HG02938 (cell line): Measurements from ENCODE around the gene ENTPD1.
"Not testable (repeated sequence)": the region's sequence is repeated elsewhere in the genome, so short reads cannot be mapped to it uniquely, and the experiment has no call there.

Experiments
- ATAC-seq: cut with Tn5 transposase; IDR thresholded peaks from one replicate; pipeline ENCODE4 v1.9.1; 2021; ENCODE audit warnings: mild to moderate bottlenecking, moderate library complexity; ENCODE audit not compliant: unreplicated experiment

ENTPD1 gene

GRCh38 chr10:95792874-95793285, 36.9 kb downstream of the ENTPD1 start:
- ATAC-seq, result no peak

GRCh38 chr10:95793401-95794045, 37.6 kb downstream of the ENTPD1 start:
- no peak for ATAC-seq

GRCh38 chr10:95794195-95794594, 38.2 kb downstream of the ENTPD1 start:
- no peak for ATAC-seq

GRCh38 chr10:95795602-95796001, 39.6 kb downstream of the ENTPD1 start:
- ATAC-seq, result no peak

- no peak for ATAC-seq
Measured at GRCh38 chr10:95796504-95796903, 40.5 kb downstream of the ENTPD1 start.

- ATAC-seq, result no peak
Measured at GRCh38 chr10:95798096-95798855, 42.3 kb downstream of the ENTPD1 start.

- ATAC-seq, result not testable (repeated sequence)
Measured at GRCh38 chr10:95800286-95800685, 44.3 kb downstream of the ENTPD1 start.

GRCh38 chr10:95806687-95807380, 50.9 kb downstream of the ENTPD1 start:
- ATAC-seq, result not testable (repeated sequence)

- not testable (repeated sequence) for ATAC-seq
Measured at GRCh38 chr10:95808705-95809308, 52.8 kb downstream of the ENTPD1 start.

GRCh38 chr10:95809370-95810197, 53.6 kb downstream of the ENTPD1 start:
- ATAC-seq, result no peak

GRCh38 chr10:95810198-95810976, 54.4 kb downstream of the ENTPD1 start:
- ATAC-seq, result no peak

GRCh38 chr10:95813054-95813685, 57.2 kb downstream of the ENTPD1 start:
- ATAC-seq, result no peak

- ATAC-seq, result no peak
Measured at GRCh38 chr10:95814011-95814727, 58.2 kb downstream of the ENTPD1 start.

- ATAC-seq, result no peak
Measured at GRCh38 chr10:95815133-95815532, 59.2 kb downstream of the ENTPD1 start.

- no peak for ATAC-seq
Measured at GRCh38 chr10:95815701-95816240, 59.8 kb downstream of the ENTPD1 start.

GRCh38 chr10:95818010-95818409, 62.0 kb downstream of the ENTPD1 start:
- no peak for ATAC-seq

- ATAC-seq, result no peak
Measured at GRCh38 chr10:95818668-95819067, 62.7 kb downstream of the ENTPD1 start.

- ATAC-seq, result no peak
Measured at GRCh38 chr10:95819620-95820329, 63.8 kb downstream of the ENTPD1 start.
